Vagina (tissue), 2 donors: Measurements from ENCODE around the gene TNFAIP1.

ENCODE experiments used
- POLR2A ChIP-seq, 2 donors: fragments of 450-650 bp; IDR thresholded peaks; one replicate each; pipeline ENCODE4 v1.6.1; 2017; ENCODE audit warnings: antibody characterized with exemption in 2 of 2, mild to moderate bottlenecking in 2 of 2, moderate library complexity in 2 of 2
- POLR2AphosphoS5 ChIP-seq, 2 donors: sonication (generic); formaldehyde crosslinking; IDR thresholded peaks; one replicate each; pipeline ENCODE4 v1.9.0; 2017; ENCODE audit warnings: antibody characterized with exemption in 2 of 2, mild to moderate bottlenecking in 2 of 2, low read depth in 1 of 2; ENCODE audit not compliant: insufficient read depth in 1 of 2
- TF ChIP-seq, protein P1 (sequence below), 3 experiments: fragments of 450-650 bp in 2 of 3; fragments of 200-600 bp in 1 of 3; sonication (generic) in 1 of 3; IDR thresholded peaks; one replicate each; pipeline ENCODE4 v1.5.1; 2017 to 2019; ENCODE audit warnings: antibody characterized with exemption in 3 of 3, mild to moderate bottlenecking in 2 of 3, moderate library complexity in 2 of 3

DNA sequence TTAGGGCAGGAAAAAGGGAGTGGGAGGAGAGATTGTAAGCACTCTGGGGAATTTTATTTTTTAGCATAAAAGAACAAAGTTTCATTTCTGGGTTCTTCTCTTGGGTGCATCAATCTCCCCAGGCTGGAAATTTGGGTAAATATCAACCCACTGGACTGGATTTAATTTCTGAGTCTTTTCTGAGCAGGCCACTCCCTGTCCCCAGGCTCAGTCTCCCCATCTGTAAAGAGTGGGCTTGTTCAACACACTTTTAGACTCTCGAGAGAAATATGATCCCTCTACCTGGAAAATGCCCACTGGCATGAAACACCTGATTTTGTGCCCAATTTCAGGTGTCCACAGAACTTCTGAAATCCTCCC is 35.2 kb downstream of the TNFAIP1 start:
- TF ChIP-seq POLR2AphosphoS5 (IDR thresholded peaks at IDR 0.05; ENCODE audit: insufficient read depth in 1 of 2, low read depth in 1 of 2): no peak
- no peak for TF ChIP-seq POLR2A (IDR thresholded peaks at IDR 0.05)
- TF ChIP-seq, protein P1, sequence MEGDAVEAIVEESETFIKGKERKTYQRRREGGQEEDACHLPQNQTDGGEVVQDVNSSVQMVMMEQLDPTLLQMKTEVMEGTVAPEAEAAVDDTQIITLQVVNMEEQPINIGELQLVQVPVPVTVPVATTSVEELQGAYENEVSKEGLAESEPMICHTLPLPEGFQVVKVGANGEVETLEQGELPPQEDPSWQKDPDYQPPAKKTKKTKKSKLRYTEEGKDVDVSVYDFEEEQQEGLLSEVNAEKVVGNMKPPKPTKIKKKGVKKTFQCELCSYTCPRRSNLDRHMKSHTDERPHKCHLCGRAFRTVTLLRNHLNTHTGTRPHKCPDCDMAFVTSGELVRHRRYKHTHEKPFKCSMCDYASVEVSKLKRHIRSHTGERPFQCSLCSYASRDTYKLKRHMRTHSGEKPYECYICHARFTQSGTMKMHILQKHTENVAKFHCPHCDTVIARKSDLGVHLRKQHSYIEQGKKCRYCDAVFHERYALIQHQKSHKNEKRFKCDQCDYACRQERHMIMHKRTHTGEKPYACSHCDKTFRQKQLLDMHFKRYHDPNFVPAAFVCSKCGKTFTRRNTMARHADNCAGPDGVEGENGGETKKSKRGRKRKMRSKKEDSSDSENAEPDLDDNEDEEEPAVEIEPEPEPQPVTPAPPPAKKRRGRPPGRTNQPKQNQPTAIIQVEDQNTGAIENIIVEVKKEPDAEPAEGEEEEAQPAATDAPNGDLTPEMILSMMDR (IDR thresholded peaks at IDR 0.05): no peak
